Stimulated activated CD8-positive, alpha-beta memory T cell treated with anti-CD3 and anti-CD28 coated beads, Interleukin-12 subunit alpha, Interleukin-12 subunit beta, amount 100 ng/mL, for 24 hours (primary cell): Measurements from ENCODE around the gene SZT2.
"Not testable (repeated sequence)": the region's sequence is repeated elsewhere in the genome, so short reads cannot be mapped to it uniquely, and the experiment has no call there.

Experiments used
- DNase-seq: peaks from one replicate; pipeline ENCODE4 v3.0.0-alpha.2; 2020; ENCODE audit errors: extremely low read depth

SZT2 gene

DNA sequence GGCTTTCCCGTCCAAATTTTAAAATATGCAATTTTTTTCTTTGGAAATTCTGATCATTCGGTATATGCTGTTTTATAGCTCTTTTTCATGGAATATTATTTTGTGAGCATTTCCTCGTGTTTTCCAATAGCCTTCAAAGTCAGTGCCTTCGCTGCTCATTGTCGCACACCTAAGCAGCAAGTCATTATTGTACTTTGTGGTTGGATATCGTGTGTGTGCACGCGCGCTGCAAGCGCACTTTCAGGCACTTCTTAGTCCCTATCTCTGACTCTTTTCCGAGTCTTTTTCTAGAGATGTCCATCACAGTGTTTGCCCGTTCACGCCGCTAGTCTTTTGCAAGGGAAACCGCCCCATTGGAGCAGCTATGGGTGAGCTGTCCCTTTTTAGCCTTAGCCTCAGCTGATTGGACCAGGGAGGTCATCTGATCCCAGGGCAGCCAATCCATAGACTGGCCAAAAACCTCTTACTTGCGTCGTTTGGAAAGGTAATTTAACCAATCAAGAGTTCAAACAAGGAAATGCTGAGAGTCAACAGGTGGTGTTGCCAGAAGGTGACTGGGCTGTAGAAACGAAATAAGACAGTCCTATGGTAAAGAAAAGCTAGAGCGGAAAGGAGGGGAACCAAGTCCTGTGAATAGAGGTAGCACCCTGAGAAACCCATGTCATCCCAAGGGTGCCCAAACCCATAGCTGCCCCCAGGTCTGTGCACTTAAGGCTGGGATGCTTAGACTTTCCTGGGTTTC is 64.7 kb downstream of the SZT2 start:
- peak; percentile 15 for DNase-seq

DNA sequence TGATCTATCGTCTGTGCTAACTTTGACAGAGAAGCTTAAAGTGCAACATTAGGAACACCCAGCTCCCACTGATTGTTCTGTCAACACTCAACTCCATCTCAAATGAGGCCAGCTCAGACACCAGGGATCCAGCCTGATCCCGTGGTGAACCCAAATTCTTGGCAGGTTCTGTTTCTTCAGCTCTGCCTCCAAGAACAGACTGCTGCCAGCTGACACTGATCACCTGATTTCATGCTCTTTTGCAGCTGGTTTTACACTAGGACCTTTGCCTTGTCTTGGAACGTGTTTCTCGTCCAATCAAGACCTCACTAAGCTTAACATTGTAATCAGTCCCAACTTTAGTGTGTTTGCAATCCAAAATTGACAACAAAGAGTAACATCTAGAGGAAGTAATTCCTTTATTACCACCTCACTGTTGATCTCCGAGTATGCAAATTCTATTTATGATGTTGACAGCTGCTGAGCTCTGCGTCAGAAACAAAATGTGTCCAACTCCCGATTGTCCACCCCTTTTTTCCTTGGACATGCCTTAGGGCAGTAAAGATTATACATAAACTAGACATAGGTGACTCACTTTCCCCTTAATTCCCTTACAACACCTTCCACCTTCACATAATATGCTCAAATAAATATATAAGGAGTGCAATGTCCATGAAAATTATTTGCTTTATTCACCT is 65.7 kb downstream of the SZT2 start:
- no peak for DNase-seq

DNA sequence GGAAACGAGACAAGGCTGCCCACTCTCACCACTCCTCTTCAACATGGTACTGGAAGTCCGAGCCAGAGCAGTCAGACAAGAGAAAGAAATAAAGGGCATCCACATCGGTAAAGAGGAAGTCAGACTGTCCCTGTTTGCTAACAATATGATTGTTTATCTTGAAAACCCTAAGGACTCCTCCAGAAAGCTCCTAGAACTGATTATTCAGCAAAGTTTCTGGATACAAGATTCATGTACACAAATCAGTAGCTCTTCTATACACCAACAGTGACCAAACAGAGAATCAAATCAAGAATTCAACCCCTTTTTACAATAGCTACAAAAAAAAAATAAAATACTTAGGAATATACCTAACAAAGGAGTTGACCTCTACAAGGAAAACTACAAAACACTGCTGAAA is 68.7 kb downstream of the SZT2 start:
- DNase-seq = not testable (repeated sequence)

DNA sequence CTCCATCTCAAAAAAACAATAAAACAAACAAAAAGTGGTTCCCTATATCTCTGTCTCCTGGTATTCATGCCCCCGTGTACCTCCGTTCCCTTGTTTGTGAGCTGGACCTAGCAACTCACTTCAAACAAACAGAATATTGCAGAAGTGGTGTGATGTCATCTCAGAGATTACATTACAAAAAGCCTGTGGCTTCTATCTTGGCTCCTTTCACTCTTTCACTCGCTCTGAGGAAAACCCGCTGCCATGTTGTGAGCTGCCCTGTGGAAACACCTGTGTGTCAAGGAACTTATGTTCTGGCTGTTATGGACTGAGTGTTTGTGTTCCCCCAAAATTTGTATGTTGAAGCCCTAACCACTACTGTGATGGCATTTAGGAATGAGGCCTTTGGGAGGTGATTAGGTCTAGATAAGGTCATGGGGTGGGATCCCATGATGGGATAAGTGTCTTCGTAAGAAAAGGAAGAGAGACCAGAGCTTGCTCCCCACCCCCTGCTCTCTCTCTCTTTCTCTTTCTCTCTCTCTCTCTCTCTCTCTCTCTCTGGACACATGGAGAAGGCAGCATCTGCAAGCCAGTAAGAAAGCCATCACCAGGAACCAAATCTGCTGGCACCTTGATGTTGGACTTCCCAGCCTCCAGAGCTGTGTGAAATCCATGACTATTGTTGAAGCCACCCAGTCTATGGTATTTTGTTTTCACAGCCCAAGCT is 71.4 kb downstream of the SZT2 start:
- no peak for DNase-seq

DNA sequence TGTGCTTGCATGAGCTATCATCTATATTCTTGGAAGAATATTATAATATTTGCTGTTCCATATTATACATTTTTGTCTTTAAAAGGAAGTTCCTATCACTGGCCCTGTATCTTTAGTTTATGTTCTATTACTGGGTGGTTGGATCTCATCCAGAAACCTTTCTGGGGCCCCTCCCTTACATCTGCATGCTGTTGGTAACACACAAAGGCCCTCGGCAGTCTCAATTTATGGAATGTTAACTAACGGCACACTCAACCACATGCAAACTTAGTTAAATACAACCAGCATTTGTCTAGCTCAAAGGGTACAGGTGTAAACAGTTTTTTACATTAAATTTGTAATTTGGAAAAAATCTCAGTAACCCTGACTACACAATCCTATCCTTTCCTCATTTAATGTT is 73.8 kb downstream of the SZT2 start:
- DNase-seq = no peak

DNA sequence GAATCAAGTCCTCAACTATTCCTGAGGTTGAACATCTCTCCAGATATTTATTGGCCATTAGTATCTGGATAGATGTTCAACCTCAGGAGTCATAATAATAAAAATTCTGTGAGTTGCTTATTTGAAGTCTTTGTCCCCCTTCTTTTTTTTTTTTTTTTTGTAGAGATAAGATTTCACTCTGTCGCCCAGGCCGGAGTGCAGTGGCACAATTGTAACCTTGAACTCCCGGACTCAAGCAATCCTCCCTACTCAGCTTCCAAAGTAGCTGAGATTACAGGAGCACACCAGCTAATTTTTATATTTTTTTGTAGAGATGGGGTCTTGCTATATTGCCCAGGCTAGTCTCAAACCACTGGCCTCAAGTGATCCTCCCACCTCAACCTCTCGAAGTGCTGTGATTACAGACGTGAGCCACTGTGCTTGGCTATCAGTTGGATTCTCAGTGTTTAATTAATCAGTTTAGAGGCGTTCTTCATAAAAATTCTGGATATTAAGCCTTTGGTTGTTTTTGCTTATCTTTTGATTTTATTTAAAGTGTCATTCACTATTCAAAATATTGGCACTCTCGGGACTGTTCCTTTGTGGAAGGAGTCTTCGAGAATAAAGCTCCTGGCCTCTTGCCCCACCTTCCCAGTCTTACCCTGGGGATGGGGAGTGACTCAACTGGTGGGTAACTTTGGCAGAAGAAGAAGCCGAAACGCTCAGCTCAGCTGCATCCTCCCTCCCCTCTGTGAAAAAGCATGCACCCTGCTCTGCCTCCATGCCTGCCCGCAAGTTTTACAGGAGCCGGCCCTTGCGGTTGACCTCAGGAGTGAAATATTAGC is 75.2 kb downstream of the SZT2 start:
- DNase-seq = no peak

DNA sequence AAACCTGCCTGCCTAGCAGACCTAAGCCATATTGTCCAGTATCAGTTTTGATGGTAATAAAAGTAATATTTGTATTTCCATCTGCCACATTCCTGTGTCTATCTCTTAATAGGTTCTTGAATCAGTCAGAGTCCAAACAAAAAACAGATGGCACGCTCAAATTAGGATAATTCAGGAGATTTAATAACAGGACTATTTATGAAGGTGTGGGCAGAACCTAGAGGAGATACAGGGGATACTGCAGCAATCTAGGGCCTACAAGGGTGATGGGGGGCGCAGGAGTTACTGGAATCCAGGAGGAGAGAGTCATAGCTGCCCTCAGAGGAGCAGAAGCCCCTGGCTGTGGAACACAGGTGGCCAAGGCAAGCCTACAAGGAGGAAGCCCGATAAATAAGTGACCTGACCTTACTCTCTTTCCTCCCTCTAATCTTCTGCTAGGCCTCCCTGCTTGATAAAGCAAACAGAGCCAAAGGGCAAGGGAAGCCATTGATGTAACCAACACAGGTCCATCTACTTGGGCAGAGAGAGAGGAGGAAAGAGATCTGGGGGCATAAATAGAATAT is 75.9 kb downstream of the SZT2 start:
- DNase-seq = no peak

DNA sequence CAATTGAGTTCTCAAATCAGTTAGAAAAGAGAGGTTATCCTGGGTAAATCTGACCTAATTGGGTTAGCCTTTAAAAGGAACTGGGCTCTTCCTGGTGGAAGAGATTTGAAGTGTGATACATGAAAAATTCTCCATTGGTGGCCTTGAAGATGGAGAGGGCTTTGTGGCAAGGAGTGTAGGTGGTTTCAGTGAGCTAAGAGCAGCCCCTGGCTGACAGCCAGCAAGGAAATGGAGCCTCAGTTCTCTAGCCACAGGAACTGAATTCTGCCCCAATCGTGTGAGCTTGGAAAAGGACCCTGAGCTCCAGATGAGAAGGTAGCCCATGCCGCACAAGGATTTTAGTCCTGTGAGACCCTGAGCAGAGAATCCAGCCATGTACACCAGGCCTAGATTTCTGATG is 76.7 kb downstream of the SZT2 start:
- no peak for DNase-seq

DNA sequence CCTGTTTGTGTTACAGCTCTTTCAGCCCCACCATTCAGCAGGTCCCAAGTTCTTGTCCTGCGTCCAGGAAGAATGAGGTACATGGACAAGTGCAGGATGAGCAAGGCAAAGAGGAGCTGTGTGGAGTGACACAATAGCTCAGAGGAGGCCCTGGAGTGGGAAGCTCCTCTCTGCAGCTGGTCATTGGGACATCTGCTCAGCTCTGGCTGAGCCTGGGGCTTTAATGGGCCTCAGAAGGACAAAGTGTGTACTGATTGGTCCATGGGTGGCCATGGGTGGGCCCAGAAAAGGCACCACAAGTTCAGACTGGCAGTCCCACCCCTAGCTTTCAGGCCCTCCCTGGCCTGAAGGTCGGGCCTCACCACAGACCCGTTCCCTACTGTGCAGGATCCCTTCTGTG is 78.7 kb downstream of the SZT2 start:
- DNase-seq = no peak

DNA sequence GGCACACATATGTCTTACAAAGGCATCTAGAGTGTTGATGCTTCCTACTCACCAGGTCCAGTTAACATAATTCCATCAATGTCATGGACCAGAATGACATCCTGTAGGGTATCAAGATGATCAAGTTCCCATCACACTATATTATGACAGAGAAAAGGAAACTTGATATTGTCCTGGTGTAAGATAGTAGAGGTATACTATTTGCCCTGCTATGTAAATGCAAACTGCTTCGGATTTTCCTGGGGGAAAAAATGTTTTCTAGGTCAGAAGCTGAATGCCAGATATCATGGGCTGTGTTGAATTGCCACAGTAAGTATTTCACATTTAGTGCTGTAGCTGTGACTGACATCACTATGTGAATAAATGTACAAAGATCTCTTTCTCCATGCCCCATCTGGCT is 80.2 kb downstream of the SZT2 start:
- DNase-seq = no peak

DNA sequence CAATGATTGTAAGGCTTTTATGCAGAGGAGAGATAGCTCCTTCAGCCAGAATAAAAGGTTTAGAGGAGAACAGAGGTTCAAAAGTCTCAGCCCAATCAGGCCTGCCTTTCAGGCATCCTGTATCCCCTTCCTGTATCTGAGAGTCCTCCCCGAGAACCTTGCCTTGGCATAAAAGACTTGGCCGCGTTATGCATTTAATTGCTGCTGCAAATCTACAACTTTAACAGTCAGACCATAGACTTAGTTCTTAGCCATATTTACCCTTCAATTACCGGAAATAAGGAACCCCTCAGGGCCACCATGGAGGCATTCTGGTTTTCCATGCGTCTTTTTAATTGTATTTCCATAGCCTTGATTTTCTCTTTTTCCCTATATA is 82.4 kb downstream of the SZT2 start:
- no peak for DNase-seq

DNA sequence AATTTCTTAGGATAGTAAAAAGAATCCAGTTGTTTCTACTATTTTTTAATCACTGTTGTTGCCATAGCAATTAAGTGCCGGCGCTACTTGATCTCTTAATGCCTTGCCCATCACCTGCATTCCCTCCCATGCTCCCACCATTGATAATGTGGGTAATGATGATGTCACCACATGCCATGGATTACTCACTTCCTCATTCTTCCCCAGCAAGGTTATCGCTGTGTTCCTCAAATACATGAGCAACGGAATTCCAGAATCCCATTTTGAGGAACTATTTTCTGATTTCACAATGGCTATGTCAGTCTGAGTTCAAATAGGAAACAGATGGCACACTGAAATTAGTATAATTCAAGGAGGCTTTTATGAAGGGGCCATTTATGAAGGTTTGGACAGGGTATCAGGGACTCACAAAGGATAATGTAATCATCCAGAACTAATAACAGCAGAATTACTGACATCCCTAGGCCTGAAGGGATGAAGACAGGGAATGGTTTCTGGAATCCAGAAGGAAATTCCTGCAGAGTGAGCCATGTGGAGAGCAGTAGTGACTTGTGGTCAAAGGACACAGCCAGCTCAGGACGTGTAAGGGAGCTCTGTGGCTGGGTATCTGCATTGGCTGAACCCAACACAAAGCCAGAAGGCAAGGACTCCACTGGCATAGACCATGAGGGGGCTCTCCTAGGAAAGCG is 82.9 kb downstream of the SZT2 start:
- DNase-seq = not testable (repeated sequence)

DNA sequence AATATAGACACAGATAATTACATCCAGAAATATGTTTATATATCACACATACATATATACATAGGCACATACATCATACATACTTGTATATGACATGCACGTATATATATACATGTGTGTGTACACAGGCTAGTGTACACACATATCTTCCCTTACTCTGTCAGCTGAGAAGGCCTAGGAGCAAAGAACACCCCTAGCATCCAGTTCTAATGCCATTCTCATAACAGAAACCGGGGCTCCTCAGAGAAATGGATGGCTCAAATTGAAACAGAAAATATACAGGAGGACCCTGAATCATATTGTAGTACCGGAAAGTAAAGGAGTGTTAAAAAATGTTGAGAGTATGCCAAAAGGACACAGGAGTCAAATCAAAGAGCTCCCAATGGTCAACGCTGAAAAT is 83.8 kb downstream of the SZT2 start:
- DNase-seq = no peak

DNA sequence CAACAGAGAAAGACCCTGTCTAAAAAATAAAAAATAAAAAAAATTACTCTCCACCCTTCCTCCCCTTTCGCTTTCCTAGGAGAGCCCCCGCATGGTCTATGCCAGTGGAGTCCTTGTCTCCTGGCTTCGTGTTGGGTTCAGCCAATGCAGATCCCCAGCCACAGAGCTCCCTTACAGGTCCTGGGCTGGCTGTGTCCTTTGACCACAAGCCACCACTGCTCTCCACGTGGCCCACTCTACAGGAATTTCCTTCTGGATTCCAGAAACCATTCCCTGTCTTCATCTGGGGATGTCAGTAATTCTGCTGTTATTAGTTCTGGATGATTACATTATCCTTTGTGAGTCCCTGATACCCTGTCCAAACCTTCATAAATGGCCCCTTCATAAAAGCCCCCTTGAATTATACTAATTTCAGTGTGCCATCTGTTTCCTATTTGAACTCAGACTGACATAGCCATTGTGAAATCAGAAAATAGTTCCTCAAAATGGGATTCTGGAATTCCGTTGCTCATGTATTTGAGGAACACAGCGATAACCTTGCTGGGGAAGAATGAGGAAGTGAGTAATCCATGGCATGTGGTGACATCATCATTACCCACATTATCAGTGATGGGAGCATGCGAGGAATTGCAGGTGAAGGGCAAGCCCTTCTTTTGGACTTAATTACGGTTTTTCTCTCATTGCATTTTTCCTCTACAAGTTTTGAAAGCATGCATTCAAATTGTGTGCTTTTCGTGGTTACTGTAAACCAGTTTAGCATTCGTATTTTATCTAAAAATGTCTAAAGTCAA is 86.1 kb downstream of the SZT2 start:
- DNase-seq = not testable (repeated sequence)

DNA sequence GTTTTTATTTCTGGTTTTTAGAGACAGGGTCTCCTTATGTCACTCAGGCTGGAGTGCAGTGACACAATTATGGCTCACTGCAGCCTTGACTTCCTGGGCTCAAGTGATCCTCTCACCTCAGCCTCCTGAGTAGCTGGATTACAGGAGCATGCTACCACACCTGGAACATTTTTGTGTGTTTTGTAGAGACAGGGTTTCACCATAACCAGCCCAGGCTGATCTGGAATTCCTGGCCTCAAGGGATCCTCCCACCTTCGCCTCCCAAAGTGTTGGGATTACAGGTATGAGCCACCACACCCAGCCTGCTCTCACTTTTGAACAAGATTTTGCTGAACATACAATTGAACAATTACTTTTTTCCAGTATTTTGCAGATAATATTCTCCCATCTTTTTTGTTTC is 88.0 kb downstream of the SZT2 start:
- no peak for DNase-seq

DNA sequence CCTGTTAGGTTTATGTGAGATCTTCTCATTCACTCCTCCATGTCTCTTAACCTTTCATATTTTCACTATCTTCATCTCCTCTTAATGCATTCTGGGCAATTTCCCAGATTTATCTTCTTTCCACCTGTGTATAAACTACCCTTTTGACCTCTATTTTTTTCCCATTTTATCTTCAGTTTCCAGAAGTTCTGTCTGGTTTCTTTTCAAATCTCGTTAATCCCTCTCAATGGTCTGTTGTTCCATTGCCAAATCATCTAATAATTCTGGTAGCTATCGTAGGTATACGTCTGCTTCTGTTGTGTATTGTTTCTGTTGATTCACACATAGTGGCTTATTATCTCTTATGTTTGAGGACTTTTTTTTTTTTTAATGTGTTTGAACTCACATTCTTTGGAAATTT is 89.7 kb downstream of the SZT2 start:
- no peak for DNase-seq

DNA sequence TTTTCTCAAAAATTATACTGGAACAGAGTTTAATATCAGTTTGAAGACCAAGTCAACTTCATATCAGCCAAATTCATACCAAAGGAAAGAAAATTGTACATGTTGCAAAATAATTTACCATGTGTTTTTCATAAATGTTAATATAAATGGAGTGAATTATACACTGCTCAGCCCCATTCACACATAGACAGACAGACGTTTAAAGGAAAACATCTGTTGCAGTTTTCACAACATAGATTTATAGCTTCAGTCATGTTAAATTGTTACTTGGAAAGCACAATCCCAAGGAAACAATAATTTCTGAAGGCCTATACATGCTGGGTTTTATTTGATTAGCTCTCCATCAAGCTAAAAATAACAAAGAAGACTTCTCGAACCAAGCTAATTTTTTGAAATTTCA is 91.8 kb downstream of the SZT2 start:
- no peak for DNase-seq

DNA sequence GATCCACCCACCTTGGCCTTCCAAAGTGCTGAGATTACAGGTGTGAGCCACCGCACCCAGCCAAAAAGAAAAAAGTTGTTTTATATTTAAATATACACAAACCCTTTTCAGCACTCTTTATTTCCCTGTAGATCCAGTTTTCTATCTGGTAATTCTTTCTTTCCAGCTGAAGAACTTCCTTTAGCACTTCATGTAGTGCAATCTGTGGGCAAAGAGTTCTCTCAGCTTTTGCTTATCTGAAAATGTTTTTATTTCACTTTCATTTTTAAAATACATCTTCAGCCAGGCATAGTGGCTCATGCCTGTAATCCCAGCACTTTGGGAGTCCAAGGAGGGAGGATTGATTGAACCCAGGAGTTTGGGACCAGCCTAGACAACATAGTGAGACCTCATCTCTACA is 92.5 kb downstream of the SZT2 start:
- no peak for DNase-seq

DNA sequence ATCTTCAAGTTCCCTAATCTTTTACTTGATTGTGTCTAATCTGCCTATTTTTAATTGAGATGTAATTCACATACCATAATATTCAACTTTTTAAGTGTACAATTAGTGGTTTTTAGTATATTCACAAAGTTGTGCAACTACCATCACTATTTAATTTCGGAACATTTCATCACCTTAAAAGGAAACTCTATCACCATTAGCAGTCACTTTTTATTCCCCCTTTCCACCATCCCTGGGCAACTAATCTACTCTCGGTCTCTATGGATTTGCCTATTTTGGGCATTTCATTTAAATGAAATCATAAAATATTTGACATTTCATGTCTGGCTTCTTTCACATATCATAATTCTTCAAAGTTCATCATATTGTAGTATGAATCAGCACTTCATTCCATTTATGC is 94.7 kb downstream of the SZT2 start:
- DNase-seq = no peak

DNA sequence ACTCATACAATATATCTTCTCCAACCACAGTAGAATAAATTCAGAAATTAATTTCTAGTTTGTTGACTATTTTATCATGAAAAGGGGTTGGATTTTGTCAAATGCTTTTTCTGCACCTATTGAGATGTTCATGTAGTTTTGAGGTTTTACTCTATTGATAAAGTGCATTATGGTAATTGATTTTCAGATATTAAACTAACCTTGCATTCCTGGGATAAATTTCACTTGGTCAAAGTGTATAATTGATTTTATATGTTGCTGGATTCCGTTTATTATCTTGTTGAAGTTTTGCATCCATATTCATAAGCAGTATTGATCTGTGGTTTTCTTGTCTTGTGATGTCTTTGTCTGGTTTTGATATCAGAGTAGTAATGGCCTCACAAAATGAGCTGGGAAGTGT is 98.5 kb downstream of the SZT2 start:
- DNase-seq = no peak

DNA sequence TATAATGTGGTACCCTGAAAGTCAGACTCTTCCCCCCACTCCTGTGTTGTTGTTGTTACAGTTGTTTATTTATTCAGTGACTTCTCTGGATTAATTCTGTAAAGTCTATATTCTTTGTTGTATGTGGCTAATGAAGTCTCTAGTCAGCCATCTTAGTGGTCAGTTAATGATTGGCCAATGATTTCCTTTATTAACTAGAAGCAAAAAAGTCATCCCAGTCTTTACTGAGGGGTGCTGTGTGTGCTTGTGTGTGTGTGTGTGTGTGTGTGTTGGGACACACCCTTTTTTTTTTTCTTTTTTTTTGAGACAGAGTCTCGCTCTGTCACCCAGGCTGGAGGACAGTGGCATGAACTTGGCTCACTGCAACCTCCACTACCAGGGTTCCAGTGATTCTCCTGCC is 101.4 kb downstream of the SZT2 start:
- DNase-seq = no peak
